RPMI8226 (cell line): ENCODE measurements around the gene ST3GAL3.

Experiments
- DNase-seq: peaks from one replicate; pipeline ENCODE4 v3.0.0-alpha.2; 2015

The ST3GAL3 gene

GRCh38 chr1:43856188-43856587 is 148.9 kb downstream of the ST3GAL3 start:
- no peak for DNase-seq

- DNase-seq: no peak
Measured at GRCh38 chr1:43857163-43857562, 149.8 kb downstream of the ST3GAL3 start.

- DNase-seq: peak; percentile 67
Measured at GRCh38 chr1:43858324-43858723, 151.0 kb downstream of the ST3GAL3 start.

DNA sequence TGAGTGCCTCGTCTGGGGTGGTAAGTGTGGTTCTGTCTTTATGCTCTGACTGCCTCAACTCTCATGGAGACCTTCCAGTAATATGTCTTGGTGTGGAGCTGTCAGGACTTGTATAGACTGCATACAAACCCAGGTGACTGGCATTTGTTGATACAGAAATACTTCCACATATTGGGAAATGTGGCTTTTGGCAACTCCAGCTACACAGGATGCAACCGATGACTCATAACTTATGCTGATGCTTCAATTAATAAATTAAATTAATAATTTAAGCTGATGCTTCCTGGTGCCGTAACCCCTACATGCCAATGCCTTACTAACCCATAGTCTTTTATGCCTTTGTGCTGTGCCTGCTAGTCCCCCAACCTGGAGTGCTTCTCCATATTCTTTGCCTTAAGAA is 154.0 kb downstream of the ST3GAL3 start:
- no peak for DNase-seq

DNA sequence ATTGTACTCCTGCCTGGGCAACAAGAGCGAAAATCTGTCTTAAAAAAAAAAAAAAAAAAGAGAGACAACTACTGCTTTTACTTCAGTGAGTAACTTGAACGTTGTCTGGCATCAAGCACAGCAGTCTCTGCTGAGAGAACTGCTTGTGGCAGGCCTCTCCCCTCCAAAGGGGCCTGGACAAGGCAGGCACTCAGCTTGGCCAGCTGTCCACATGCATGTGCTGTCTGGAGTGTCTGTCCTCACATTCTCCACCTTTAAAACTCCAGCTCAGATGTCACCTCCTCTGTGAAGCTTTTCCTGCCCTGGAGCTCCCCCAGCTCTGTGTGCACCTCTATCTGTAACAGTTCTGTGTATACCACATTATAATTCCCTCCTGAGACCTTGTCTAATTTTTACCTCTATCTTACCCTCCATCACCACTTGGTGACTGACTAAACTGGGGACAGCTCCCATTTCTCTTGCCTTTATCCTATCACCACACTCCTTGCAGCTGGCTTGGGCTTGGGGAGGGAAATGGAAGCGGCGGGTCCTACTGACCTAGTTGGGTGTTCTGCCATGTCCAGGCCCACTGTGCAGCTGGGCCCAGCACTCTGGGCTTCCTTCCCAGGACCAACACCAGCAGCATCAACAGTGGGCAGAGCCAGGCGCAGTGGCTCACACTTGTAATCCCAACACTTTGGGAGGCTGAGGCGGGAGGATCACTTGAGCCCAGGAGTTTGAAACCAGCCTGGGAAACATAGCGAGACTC is 154.8 kb downstream of the ST3GAL3 start:
- DNase-seq: no peak

DNA sequence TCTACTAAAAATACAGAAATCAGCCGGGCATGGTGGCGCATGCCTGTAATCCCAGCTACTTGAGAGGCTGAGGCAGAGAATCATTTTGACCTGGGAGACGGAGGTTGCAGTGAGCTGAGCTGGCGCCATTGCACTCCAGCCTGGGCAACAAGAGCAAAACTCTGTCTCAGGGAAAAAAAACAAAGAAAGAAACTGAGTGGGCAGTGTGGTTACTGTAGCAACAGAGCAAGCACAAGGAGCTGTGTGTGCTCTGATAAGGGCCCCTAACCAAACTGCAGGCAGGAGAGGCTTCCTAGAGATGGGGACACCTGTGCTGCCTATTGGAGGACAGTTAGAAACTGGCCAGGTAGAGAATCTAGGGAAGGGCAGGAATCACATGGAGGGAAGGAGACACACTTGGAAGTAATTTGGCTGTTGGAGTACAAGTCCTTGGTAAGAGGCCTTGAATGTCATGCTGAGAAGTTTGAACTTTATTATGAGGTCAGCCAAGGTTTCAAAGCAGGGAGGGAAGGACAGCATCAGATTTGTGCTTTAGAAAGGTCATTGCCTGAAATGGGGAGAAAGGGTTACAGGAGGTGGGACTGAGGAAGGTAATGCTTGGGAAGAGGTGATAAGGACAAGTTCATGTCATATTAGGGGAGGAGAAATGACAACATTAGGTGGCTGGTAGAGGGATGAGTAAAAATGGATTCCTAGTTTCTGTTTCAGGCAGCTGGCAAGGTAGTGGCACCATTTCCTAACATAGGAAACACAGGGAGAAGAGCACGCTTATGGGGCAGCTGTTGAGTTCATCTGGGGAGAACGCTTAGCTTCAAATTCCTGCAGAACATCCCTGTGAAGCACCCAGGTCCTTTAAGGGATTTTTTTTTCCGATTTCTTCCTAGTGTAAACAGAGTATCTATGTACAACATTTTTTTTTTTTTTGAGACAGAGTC is 157.0 kb downstream of the ST3GAL3 start:
- no peak for DNase-seq

GRCh38 chr1:43866201-43866600 is 158.9 kb downstream of the ST3GAL3 start:
- DNase-seq: no peak

- no peak for DNase-seq
Measured at GRCh38 chr1:43867976-43868740, 160.8 kb downstream of the ST3GAL3 start.

DNA sequence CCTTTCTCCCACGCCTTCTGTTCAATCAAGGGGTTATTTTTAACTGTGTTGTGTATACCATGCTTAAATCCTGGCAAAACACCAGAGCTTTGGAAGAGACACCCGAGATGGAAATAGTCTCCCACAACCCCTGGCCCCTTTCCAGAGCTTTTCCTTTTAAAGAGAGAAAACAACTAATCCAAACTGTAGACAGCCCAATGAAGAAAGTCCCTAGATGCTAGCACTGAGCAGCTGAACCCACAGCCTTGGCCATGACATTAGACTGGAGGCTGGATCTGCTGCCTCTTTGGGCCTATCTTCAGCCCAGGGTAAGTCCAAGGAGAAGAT is 161.4 kb downstream of the ST3GAL3 start:
- no peak for DNase-seq

- DNase-seq: no peak
Measured at GRCh38 chr1:43870306-43870705, 163.0 kb downstream of the ST3GAL3 start.

DNA sequence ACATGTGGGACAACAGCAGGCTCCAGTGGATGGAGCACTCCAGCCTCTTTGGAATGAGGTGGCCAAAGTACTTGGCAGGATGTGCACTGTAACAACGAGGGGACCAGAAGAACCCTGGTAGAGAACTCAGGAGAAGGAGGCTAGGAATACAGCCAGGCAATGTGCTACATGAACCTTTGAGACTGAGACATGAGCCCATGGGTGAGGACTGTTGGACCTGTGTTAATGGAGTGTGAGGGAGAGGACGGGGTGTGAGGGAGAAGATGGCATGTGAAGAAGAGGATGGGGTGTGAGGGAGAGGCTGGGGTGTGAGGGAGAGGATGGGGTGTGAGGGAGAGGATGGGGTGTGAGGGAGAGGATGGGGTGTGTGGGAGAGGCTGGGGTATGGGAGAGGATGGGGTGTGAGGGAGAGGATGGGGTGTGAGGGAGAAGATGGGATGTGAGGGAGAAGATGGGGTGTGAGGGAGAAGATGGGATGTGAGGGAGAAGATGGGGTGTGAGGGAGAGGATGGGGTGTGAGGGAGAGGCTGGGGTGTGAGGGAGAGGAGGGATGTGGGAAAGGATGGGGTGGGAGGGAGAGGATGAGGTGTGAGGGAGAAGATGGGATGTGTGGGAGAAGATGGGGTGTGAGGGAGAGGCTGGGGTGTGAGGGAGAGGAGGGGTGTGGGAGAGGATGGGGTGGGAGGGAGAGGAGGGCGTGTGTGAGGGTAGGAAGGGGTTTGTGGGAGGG is 164.0 kb downstream of the ST3GAL3 start:
- DNase-seq: no peak

- peak; percentile 48 for DNase-seq
Measured at GRCh38 chr1:43872280-43872679, 164.9 kb downstream of the ST3GAL3 start.

GRCh38 chr1:43873851-43874250 is 166.5 kb downstream of the ST3GAL3 start:
- no peak for DNase-seq

DNA sequence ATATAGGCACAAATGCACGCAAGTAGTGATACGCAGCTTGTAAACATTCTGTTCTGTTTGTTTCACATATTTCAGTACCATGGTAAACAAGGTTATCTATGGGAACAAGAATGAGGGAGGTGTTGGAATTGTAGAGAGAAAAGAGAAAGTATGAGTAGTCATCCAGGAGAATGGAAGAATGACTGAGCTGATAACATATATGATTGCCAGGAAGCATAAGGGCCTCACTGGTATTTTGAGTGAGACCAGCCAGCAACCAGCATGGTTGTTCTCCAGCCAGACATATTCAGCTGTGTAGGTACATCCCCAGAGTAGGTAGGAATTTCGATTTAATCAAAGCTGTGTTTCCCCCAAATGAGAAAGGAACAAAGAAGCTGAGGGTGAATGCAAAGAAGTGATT is 167.4 kb downstream of the ST3GAL3 start:
- DNase-seq: no peak

GRCh38 chr1:43875331-43875730 is 168.0 kb downstream of the ST3GAL3 start:
- no peak for DNase-seq

- DNase-seq: no peak
Measured at GRCh38 chr1:43877101-43877500, 169.8 kb downstream of the ST3GAL3 start.

GRCh38 chr1:43878440-43878839 is 171.1 kb downstream of the ST3GAL3 start:
- DNase-seq: no peak

DNA sequence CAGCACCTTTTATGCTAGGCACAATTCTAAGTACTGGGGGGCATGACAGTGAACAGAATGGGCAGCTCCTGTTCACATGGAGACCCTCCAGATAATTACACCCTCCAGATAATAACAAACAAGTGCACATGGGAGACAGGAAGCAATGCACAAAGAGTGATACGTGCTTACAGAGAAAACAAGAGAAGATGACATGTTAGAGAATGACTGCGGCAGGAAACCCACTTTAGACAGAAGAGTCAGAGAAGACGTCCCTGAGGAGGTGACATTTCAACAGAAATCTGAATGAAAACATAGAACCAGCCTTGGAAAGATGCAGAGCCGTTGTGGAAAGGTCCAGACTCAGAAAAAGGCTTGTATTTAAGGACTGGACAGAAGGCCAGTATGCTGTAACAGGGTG is 171.5 kb downstream of the ST3GAL3 start:
- DNase-seq: no peak

DNA sequence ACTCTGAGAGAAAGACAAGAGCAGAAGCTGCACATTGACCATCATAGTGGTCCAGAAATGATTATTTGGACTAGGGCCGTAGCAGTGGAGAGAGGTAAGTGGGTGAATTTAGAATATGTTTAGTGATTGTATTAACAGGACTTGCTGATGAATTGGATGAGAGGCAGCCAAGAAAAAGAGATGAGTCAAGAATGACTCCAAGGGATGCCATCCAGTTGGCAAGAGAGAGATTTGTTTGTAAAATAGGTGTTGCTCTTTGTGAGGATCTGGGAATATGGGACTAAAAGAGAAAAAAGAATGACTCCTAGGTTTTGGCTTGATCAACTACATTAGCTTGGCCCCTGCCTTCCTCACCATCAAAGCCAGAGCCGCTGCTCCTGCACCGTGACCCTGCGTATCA is 172.1 kb downstream of the ST3GAL3 start:
- DNase-seq: no peak

DNA sequence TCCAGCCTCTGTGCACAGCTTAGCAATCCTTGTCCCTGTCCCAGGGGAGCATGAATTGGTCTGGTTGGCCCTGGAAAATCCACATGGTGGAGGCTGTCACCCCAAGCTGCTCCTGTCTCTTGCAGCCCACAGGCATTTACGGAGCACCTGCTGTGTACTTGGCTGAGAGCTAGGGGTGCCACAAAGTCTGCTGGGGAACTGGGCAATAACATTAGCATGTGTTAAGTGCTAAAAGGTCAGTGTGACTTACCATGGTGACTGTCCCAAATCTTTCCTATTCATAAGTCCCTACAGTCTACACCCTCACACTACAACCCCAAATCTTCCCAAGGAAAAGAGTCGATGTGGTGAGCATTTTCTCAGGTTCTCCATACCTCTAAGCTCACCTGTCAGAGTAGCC is 172.7 kb downstream of the ST3GAL3 start:
- no peak for DNase-seq

GRCh38 chr1:43880604-43881003 is 173.3 kb downstream of the ST3GAL3 start:
- no peak for DNase-seq

GRCh38 chr1:43881415-43881814 is 174.1 kb downstream of the ST3GAL3 start:
- DNase-seq: no peak

DNA sequence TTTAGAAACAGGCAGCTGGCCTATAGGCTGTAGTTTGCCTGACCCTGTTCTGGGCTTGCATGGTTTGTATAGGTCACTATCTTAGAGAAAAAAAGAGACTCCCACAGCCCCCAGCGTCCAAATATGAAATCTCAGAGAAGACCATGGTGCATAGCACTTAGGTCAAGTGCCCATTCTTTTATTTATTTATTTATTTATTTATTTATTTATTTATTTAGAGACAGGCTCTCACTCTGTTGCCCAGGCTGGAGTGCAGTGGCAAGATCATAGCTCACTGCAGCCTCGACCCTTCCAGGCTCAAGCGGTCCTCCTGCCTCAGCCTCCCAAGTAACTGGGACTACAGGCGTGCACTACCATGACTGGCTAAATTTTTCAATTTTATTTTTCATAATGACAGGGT is 175.4 kb downstream of the ST3GAL3 start:
- DNase-seq: no peak
